ENCODE results near the gene TP53BP2.

TP53BP2 gene

DNA sequence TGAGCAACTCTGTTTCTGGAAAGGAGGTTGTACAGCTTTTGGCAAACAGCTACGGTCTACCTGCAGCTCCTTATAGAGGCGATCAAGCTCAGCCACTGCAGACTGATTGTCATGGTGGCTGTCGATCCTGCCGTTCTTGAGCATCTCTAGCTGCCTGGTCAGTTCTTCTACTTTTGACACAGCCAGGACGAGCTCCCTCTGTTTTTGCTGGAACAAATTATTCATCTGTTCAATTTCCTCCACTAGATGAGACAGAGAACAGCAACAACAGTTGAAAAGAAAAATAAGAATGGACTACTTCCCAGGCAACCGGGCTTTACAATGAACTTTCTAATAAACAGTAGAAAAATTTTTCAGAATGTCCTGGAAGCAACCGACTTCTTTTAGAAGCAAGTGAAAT is 42.5 kb downstream of the TP53BP2 start:
- Histone ChIP-seq H3K9ac (no peak overlapping the region), H3K27me3 (no peaks in the 10 kb centered on the region), H3K4me3 (no peak overlapping the region), H3K4me2 (no peak overlapping the region), H3K36me3 (peaks cover 93% of the 10 kb centered on the region), H3K9me3 (peaks cover 4% of the 10 kb centered on the region; the same call in 1 of the 2 replicates), H3K27ac (no peak overlapping the region), H4K20me1 (0 out of 2 replicates have a peak, but pooled peaks cover 2% of the 10 kb centered on the region), H3K4me1 (no peaks in the 10 kb centered on the region)
- TF ChIP-seq Cebpa-rat (IDR thresholded peaks at IDR 0.05): no peak

DNA sequence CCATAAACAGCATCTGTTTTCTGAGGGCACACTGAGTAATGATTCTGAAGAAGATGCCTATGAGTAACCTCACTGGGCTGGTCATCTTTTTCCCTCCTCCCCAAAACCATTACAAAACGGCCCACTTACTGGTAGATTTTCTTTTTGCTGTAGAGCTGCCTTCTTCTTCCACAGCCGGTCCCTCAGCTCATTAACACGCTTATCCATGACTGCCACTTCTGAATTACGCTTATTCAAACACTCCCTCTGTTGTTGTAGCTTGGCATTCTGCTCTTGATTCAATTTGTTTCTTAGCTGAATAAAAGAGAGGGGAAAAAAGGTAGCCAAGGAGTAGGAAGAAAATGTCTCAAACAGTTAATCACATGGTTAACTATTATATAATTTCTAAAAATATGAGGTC is 43.1 kb downstream of the TP53BP2 start:
- H3K36me3 ChIP-seq: peaks cover 93% of the 10 kb centered on the region
- no peak overlapping the region for H3K27ac ChIP-seq
- H3K9ac ChIP-seq: no peak overlapping the region
- no peak for TF ChIP-seq Cebpa-rat (IDR thresholded peaks at IDR 0.05)
- no peaks in the 10 kb centered on the region for H3K9me3 ChIP-seq
- H3K4me1 ChIP-seq: no peaks in the 10 kb centered on the region
- H4K20me1 ChIP-seq: 0 out of 2 replicates have a peak, but pooled peaks cover 6% of the 10 kb centered on the region
- H3K4me3 ChIP-seq: no peak overlapping the region
- no peaks in the 10 kb centered on the region for H3K27me3 ChIP-seq
- no peak overlapping the region for H3K4me2 ChIP-seq

DNA sequence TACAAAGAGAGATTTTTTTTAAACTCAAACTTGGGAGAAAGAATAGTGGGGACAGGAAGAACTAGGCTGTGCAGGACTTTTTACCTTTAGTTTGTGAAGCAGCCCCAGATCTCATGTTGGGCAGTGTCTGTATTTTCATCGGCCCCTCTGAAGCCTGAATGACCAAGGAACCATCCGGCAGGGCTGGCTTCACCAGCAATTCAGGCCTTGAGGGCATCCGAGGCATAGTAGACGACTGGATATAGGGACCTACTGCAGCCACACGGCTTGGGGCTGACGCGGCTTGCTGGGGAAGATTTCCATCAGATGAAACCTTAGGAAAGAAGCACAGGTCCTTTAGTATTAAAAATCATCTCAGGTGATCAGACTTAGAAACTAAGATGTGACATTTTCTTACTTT is 43.7 kb downstream of the TP53BP2 start:
- H4K20me1 ChIP-seq: 0 out of 2 replicates have a peak, but pooled peaks cover 6% of the 10 kb centered on the region
- TF ChIP-seq Cebpa-rat (IDR thresholded peaks at IDR 0.05): no peak
- no peak overlapping the region for H3K9ac ChIP-seq

DNA sequence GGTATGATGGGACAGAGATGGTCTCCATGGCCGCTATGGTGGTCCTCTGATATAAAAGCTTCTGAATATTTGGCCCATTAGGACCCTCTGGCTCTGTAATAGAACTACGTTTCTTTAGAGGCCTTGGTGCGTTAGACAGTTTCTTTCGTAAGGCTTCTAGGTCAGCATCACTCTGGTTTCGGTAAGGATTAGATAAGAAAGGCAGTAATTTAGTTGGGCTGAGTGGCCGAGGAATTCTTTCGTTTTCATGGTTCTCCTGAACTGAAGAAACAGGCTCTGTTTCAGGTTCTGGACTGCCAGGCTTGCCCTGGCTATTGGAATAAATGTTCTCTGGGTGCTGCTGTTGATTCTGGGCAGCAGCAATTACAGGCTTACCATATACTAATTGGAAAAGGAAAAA is 49.5 kb downstream of the TP53BP2 start:
- H3K36me3 ChIP-seq: peaks cover 91% of the 10 kb centered on the region

More for the DNA sequence above, 43.7 kb downstream of the TP53BP2 start:
- Histone ChIP-seq H3K4me1 (no peaks in the 10 kb centered on the region), H3K4me2 (no peak overlapping the region), H3K27me3 (no peaks in the 10 kb centered on the region), H3K9me3 (no peaks in the 10 kb centered on the region), H3K36me3 (peaks cover 94% of the 10 kb centered on the region), H3K27ac (no peak overlapping the region), H3K4me3 (no peak overlapping the region)

DNA sequence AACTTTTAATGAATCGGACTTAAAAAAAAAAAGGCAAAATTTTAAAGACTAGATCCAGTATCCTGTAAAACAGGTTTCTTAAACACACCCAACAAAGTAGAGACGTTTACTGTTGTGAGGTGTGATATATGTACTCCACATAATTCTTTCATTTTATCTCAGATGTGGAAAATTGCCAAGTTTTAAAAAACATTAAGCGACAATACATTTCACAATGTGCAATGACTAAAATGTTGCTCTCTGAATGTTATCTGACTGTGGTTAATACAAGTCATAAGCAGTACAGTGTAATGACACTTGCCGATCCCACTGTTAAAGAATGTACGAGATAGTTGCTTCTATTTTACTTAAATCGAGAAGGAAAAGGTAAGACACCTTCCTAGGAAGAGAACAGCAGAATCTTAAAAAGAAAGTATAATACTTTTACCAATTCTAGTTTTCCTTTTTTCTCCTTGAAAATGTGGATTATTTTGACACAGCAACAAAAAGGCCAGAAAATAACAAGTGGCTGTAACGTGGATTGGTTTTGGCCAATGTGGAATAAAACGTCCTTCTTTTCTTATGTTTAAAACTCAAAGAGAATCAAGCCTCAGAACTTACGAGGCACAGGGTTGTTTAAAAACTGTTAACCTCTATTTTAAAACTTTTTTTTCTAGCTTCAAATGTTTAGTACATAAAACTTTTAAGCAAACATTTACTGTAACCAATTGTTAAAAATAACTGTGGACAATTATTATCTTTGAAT is 51.4 kb downstream of the TP53BP2 start:
- H3K9me3 ChIP-seq: no peaks in the 10 kb centered on the region
- 0 out of 2 replicates have a peak, but pooled peaks cover 8% of the 10 kb centered on the region for H3K4me1 ChIP-seq
- TF ChIP-seq Cebpa-rat (IDR thresholded peaks at IDR 0.05): no peak
- no peak overlapping the region for H3K4me2 ChIP-seq
- no peak overlapping the region for H3K9ac ChIP-seq
- no peak overlapping the region for H3K4me3 ChIP-seq
- peaks cover 16% of the 10 kb centered on the region for H4K20me1 ChIP-seq
- no peaks in the 10 kb centered on the region for H3K27me3 ChIP-seq
- no peak overlapping the region for H3K27ac ChIP-seq
- H3K36me3 ChIP-seq: peaks cover 90% of the 10 kb centered on the region

More for the DNA sequence above, 49.5 kb downstream of the TP53BP2 start:
- Histone ChIP-seq H3K4me3 (no peak overlapping the region), H3K9ac (no peak overlapping the region), H3K27ac (no peak overlapping the region), H3K27me3 (no peaks in the 10 kb centered on the region), H3K4me2 (no peak overlapping the region), H3K4me1 (0 out of 2 replicates have a peak, but pooled peaks cover 8% of the 10 kb centered on the region), H3K9me3 (no peaks in the 10 kb centered on the region), H4K20me1 (peaks cover 16% of the 10 kb centered on the region)
- no peak for TF ChIP-seq Cebpa-rat (IDR thresholded peaks at IDR 0.05)

DNA sequence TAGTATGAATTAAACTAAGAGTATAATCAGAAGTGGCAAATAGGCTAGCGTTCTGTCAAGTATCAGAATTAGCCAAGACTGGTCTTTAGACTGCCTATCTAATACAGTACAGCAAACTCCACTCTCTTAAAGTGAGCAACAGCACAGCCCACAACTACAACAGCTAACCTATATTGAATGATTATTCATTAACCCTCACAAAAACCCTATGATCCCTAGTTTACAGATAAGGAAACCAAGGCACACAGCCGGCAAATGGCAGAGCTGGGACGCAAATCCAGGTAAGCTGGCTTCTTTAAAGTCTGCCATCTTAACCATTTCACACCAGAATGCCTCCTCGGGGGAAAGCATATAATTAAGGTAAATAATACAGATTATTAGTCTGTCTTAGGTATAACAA is 52.0 kb downstream of the TP53BP2 start:
- Histone ChIP-seq H3K27me3 (no peaks in the 10 kb centered on the region), H3K4me3 (no peak overlapping the region), H3K27ac (no peak overlapping the region), H3K4me1 (0 out of 2 replicates have a peak, but pooled peaks cover 8% of the 10 kb centered on the region), H3K9me3 (no peaks in the 10 kb centered on the region), H3K9ac (no peak overlapping the region), H4K20me1 (peaks cover 16% of the 10 kb centered on the region), H3K36me3 (peaks cover 90% of the 10 kb centered on the region), H3K4me2 (no peak overlapping the region)
- TF ChIP-seq Cebpa-rat (IDR thresholded peaks at IDR 0.05): no peak

DNA sequence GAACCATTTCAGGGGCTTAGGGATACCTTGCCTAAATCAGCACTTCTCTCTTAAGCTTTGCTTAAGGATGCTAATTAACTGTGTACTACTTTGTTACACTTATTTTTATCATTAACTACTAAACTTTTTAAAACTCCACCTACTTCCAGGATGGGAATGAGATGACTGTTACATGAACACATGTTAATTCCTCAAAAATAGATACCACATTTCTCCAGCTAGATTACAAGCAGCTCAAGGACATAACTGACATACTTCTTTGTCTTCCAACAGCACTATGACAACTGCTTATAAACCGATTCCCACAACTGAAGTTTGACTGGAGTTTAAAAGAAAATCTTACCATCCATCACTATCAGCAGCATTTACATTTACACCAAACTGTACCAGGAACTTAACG is 53.7 kb downstream of the TP53BP2 start:
- peaks cover 10% of the 10 kb centered on the region for H4K20me1 ChIP-seq
- H3K4me1 ChIP-seq: 0 out of 2 replicates have a peak, but pooled peaks cover 8% of the 10 kb centered on the region
- peaks cover 89% of the 10 kb centered on the region for H3K36me3 ChIP-seq
- no peaks in the 10 kb centered on the region for H3K27me3 ChIP-seq
- H3K4me3 ChIP-seq: no peak overlapping the region
- H3K9ac ChIP-seq: no peak overlapping the region
- no peak overlapping the region for H3K27ac ChIP-seq
- H3K9me3 ChIP-seq: no peaks in the 10 kb centered on the region
- no peak for TF ChIP-seq Cebpa-rat (IDR thresholded peaks at IDR 0.05)
- no peak overlapping the region for H3K4me2 ChIP-seq

DNA sequence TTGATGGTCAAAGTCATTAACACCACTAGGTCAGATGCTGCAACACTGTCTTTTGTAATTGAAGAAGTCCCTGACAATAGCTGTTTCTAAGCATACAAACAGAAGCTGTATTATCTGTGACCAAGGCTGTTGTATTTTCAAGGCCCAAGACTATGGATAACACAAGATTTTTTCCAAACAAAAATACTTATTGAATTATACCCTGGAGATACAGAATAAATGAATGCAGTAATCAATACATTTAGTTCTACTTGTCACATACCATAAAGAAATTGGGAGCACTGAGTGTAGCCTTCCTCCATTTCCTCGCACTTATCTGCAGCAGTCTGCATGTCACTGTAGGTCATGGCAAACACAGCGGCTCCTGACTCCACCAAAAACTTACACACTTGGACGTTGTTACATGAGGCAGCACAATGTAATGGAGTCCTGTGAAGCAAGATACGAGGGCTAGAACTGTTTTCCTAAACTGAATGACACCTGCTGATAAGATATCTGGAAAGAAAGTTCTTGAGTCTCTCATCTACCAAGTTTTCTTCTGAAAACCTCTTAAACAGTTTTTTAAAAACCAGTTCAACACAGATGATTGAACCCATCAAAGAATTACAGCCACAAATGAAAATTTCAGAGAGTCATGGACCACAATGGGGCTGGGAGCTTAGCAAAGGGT is 56.9 kb downstream of the TP53BP2 start:
- TF ChIP-seq Cebpa-rat (IDR thresholded peaks at IDR 0.05): no peak
- H3K27me3 ChIP-seq: no peaks in the 10 kb centered on the region
- H3K27ac ChIP-seq: no peak overlapping the region
- H3K36me3 ChIP-seq: peaks cover 89% of the 10 kb centered on the region
- no peak overlapping the region for H3K4me2 ChIP-seq
- no peak overlapping the region for H3K4me3 ChIP-seq
- peaks cover 10% of the 10 kb centered on the region; the same call in 1 of the 2 replicates for H4K20me1 ChIP-seq
- no peaks in the 10 kb centered on the region for H3K9me3 ChIP-seq
- H3K9ac ChIP-seq: no peak overlapping the region
- 0 out of 2 replicates have a peak, but pooled peaks cover 8% of the 10 kb centered on the region for H3K4me1 ChIP-seq

DNA sequence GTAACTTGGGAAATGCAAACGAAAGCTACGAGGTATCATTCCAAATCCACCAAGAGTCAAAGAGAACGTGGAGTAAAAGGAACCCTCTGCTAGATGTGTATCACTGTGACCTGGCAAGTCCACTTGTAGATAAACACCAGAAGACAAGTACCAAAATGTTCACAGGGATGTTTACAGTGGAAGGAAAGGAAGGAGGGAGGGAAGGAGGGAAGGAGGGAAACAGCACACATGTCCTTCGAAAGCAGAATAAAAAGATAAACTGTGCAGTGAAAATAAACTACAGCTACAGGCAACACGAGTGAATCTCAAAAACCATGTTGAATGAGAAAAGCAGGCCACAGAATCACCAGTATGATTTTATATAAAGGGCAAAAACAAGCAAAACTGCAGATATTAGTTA is 59.9 kb downstream of the TP53BP2 start:
- no peak overlapping the region for H3K4me2 ChIP-seq

DNA sequence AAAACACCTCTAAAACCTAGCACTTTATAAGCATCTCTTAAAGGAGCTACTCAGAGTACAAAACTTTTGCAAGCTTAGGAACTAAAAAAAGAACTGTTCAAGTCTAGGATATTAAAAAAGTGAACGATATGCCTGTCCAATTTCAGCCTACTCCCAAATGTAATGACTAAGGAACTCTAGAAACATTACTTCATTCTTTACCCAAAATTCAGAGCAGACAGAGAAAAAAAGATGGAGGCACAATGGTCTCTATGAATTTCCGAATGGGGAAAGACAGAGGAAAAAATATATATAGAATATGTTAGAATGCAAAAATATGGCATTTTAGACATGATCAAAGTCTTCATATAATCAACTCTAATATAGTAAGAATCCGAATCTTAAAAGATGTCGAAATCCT is 61.2 kb downstream of the TP53BP2 start:
- H3K27me3 ChIP-seq: no peaks in the 10 kb centered on the region
- H3K9ac ChIP-seq: no peak overlapping the region
- H3K4me2 ChIP-seq: no peak overlapping the region
- H3K36me3 ChIP-seq: peaks cover 84% of the 10 kb centered on the region
- H3K4me3 ChIP-seq: no peak overlapping the region
- H3K27ac ChIP-seq: no peak overlapping the region
- H3K9me3 ChIP-seq: no peaks in the 10 kb centered on the region
- H4K20me1 ChIP-seq: no peaks in the 10 kb centered on the region
- no peaks in the 10 kb centered on the region for H3K4me1 ChIP-seq
- TF ChIP-seq Cebpa-rat (IDR thresholded peaks at IDR 0.05): no peak

More for the DNA sequence above, 59.9 kb downstream of the TP53BP2 start:
- H3K4me1 ChIP-seq: no peaks in the 10 kb centered on the region
- no peak for TF ChIP-seq Cebpa-rat (IDR thresholded peaks at IDR 0.05)
- no peaks in the 10 kb centered on the region for H3K27me3 ChIP-seq
- H4K20me1 ChIP-seq: no peaks in the 10 kb centered on the region
- H3K4me3 ChIP-seq: no peak overlapping the region
- H3K9ac ChIP-seq: no peak overlapping the region
- H3K27ac ChIP-seq: no peak overlapping the region
- H3K36me3 ChIP-seq: peaks cover 84% of the 10 kb centered on the region
- no peaks in the 10 kb centered on the region for H3K9me3 ChIP-seq

Measured in BLaER1 (cell line).